Mucosa of rectum (tissue), 2 donors: ENCODE results near the gene ACAP1.
A peak's percentile ranks its signal among the peaks of the same experiment; 100 is the strongest.

Source experiments
- H3K27ac ChIP-seq, 2 donors: one replicate each; pipeline ENCODE4 v1.7.0; 2013; ENCODE audit warnings: inconsistent platforms in 2 of 2, low read depth in 2 of 2, low read length in 2 of 2
- H3K27me3 ChIP-seq, 2 donors: one replicate each; pipeline ENCODE4 v1.7.0; 2013; ENCODE audit warnings: low read length in 2 of 2; ENCODE audit not compliant: control insufficient read depth in 2 of 2, insufficient read depth in 2 of 2
- H3K36me3 ChIP-seq, 2 donors: one replicate each; pipeline ENCODE4 v1.7.0; 2013; ENCODE audit warnings: low read length in 2 of 2; ENCODE audit not compliant: control insufficient read depth in 2 of 2, insufficient read depth in 2 of 2
- H3K4me1 ChIP-seq, 2 donors: one replicate each; pipeline ENCODE4 v1.7.0; 2013; ENCODE audit warnings: low read length in 2 of 2, mild to moderate bottlenecking in 1 of 2; ENCODE audit not compliant: control insufficient read depth in 2 of 2, insufficient read depth in 2 of 2
- H3K4me3 ChIP-seq, 2 donors: one replicate each; pipeline ENCODE4 v1.7.0; 2013; ENCODE audit warnings: low read length in 2 of 2
- H3K9ac ChIP-seq, 2 donors: one replicate each; pipeline ENCODE4 v1.7.0; 2013; ENCODE audit warnings: low read length in 2 of 2, low read depth in 1 of 2, mild to moderate bottlenecking in 1 of 2
- H3K9me3 ChIP-seq, 2 donors: one replicate each; pipeline ENCODE4 v1.7.0; 2013; ENCODE audit warnings: low read length in 2 of 2; ENCODE audit not compliant: control insufficient read depth in 2 of 2
- donor health status: healthy.
- donor health status: Normal muscosa, but diverticular disease.

ACAP1 gene

GRCh38 chr17:7343250-7343649 lies 6.9 kb downstream of the ACAP1 start:
- H3K4me3 ChIP-seq, result no peak overlapping the region

GRCh38 chr17:7346761-7347614 lies 10.7 kb downstream of the ACAP1 start:
- H3K9ac ChIP-seq, result no peak overlapping the region
- no peak overlapping the region for H3K4me3 ChIP-seq
- H3K27ac ChIP-seq, result no peak overlapping the region
- H3K4me1 ChIP-seq, result peaks cover 11 to 13% of the 10 kb centered on the region in 2 donors
- no peaks in the 10 kb centered on the region for H3K27me3 ChIP-seq
- no peaks in the 10 kb centered on the region for H3K9me3 ChIP-seq
- H3K36me3 ChIP-seq, result peaks cover 0 to 1% of the 10 kb centered on the region in 2 donors

More at GRCh38 chr17:7343250-7343649, 6.9 kb downstream of the ACAP1 start:
- peaks cover 0 to 5% of the 10 kb centered on the region in 2 donors for H3K36me3 ChIP-seq
- H3K9ac ChIP-seq, result no peak overlapping the region
- H3K27ac ChIP-seq, result no peak overlapping the region
- no peaks in the 10 kb centered on the region for H3K9me3 ChIP-seq
- H3K4me1 ChIP-seq, result peaks cover 0 to 4% of the 10 kb centered on the region in 2 donors
- peaks cover 0 to 4% of the 10 kb centered on the region in 2 donors for H3K27me3 ChIP-seq

GRCh38 chr17:7347630-7348477 lies 11.5 kb downstream of the ACAP1 start:
- H3K4me1 ChIP-seq, result peaks cover 18 to 19% of the 10 kb centered on the region in 2 donors
- H3K27ac ChIP-seq, result no peak overlapping the region
- no peak overlapping the region for H3K4me3 ChIP-seq
- no peak overlapping the region for H3K9ac ChIP-seq
- H3K36me3 ChIP-seq, result no peaks in the 10 kb centered on the region
- no peaks in the 10 kb centered on the region for H3K9me3 ChIP-seq
- H3K27me3 ChIP-seq, result no peaks in the 10 kb centered on the region

DNA sequence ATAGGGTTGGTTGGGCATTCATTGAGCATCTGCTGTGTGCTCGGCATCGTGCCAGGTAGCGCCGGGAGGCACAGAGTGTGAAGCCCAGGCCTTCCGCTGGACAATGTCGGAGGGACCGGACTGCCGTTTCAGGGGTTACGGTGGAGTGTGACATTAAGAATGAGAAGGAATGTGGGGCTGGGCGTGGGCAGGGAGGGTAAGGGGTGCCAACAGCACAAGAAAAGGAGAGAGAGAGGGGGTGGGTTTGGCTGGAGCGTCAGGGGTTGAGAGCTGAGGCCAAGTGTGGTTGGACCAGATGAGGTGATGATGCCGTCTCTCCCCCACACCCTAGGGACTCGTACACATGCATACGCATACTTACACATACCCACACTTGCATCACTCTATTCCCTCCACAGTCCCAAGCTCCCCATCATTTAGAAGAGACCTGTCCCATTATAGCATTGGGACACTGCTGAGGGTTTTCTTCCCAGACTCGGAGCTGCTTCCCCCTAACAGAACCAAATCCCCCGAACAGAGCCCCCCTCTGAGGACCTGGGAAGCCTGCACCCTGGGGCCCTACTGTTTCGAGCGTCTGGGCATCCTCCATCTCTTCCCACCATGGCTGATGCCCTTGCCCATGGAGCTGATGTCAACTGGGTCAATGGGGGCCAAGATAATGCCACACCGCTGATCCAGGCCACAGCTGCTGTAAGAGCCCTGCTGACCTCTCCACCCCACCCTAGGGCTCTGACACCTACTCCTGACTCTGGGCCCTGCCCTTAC lies 12.3 kb downstream of the ACAP1 start:
- H3K4me1 ChIP-seq, result peaks cover 22 to 24% of the 10 kb centered on the region in 2 donors
- H3K9me3 ChIP-seq, result no peaks in the 10 kb centered on the region
- H3K27me3 ChIP-seq, result no peaks in the 10 kb centered on the region
- H3K27ac ChIP-seq, result no peak overlapping the region
- H3K4me3 ChIP-seq, result no peak overlapping the region
- H3K36me3 ChIP-seq, result no peaks in the 10 kb centered on the region
- H3K9ac ChIP-seq, result no peak overlapping the region

DNA sequence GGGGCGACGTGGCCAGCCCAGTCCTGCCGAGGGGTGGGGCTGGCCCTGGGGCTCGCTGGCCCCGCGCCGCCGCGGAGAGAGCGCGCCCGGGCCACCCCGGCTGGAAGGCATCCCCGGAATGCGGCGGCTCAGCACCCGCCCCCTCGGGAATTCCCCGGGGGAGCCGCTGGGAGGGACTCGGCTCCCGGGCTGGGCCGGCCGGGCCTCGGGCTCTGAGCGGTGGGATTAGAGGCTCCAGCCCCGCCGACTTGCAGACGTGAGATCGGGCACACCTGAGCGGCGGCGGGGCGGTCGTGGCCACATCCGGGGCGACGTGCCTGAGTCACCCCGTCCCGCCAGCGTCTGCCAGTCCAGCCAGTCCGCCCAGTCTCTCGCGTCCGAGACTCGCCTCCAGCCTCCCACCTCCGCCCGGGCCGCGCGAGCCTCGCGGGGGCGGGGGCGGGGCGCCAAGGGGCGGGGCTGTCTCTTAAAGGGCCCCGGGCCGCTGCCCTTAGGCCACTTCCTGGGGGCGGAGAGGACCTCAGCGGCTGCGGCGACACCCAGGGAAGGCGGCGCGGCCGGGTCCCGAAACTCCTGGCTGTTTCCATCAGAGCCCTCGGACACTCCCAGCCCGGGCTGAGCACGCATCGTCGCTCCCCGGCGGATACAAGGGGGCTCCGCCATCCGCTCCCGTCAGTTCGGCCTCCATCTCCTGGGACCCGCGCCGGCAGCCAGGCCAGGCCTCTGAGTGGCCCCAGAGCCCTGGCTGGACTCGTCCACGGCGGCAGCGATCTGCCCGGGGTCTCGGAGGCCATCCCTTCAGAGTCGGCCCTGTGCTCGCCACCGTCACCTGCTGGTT lies 15.6 kb downstream of the ACAP1 start, which contains the start of gene KCTD11:
Gene KCTD11, plus strand, starts transcription at position 498 of the 838 bp plus-strand sequence.
- Histone ChIP-seq H3K9me3 (no peaks in the 10 kb centered on the region), H3K27ac (peak within 1 kb of the TSS; percentile 96 to 97), H3K9ac (peak within 1 kb of the TSS; percentile 90 to 95), H3K36me3 (no peaks in the 10 kb centered on the region), H3K4me3 (peak within 1 kb of the TSS; percentile 83 to 86), H3K4me1 (peaks cover 27 to 39% of the 10 kb centered on the region in 2 donors), H3K27me3 (no peaks in the 10 kb centered on the region)

GRCh38 chr17:7352503-7352889 lies 16.2 kb downstream of the ACAP1 start:
- Histone ChIP-seq H3K36me3 (no peaks in the 10 kb centered on the region), H3K9me3 (no peaks in the 10 kb centered on the region), H3K4me3 (peak overlapping the region; percentile 83 to 86), H3K27ac (peak overlapping the region; percentile 96 to 97), H3K27me3 (no peaks in the 10 kb centered on the region), H3K4me1 (peaks cover 27 to 39% of the 10 kb centered on the region in 2 donors), H3K9ac (peak overlapping the region; percentile 84 to 95)

- Histone ChIP-seq H3K27ac (peak overlapping the region in 1 of 2 donors; percentile 97), H3K36me3 (no peaks in the 10 kb centered on the region), H3K9ac (peak overlapping the region; percentile 84 to 95), H3K27me3 (no peaks in the 10 kb centered on the region), H3K4me1 (peaks cover 27 to 39% of the 10 kb centered on the region in 2 donors), H3K9me3 (no peaks in the 10 kb centered on the region), H3K4me3 (peak overlapping the region; percentile 83 to 86)
These were observed 16.7 kb downstream of the ACAP1 start for GRCh38 chr17:7352910-7353635.

- no peaks in the 10 kb centered on the region for H3K27me3 ChIP-seq
- no peaks in the 10 kb centered on the region for H3K9me3 ChIP-seq
- no peaks in the 10 kb centered on the region for H3K36me3 ChIP-seq
- H3K9ac ChIP-seq, result peak overlapping the region in 1 of 2 donors; percentile 34
- no peak overlapping the region for H3K27ac ChIP-seq
- H3K4me1 ChIP-seq, result peaks cover 27 to 39% of the 10 kb centered on the region in 2 donors
- no peak overlapping the region for H3K4me3 ChIP-seq
These were observed 18.0 kb downstream of the ACAP1 start for GRCh38 chr17:7354262-7354843.
